Tibial nerve (tissue), 4 donors: ENCODE results near the gene NCK2.

Experiments used
- EP300 ChIP-seq, 2 donors: sonication (generic); formaldehyde crosslinking; IDR thresholded peaks; one replicate each; pipeline ENCODE4 v1.6.1; 2017; ENCODE audit warnings: antibody characterized with exemption in 2 of 2, mild to moderate bottlenecking in 1 of 2
- POLR2A ChIP-seq, 2 donors: fragments of 450-650 bp; IDR thresholded peaks; one replicate each; pipeline ENCODE4 v1.6.1; 2017; ENCODE audit warnings: antibody characterized with exemption in 2 of 2, mild to moderate bottlenecking in 2 of 2, moderate library complexity in 2 of 2
- TF ChIP-seq, protein P1 (sequence below), 5 experiments: fragments of 200-600 bp in 3 of 5; fragments of 450-650 bp in 2 of 5; sonication (generic) in 3 of 5; IDR thresholded peaks; one replicate each; pipeline ENCODE4 v1.5.1; 2016 to 2019; ENCODE audit warnings: antibody characterized with exemption in 5 of 5, mild to moderate bottlenecking in 3 of 5, moderate library complexity in 2 of 5

DNA sequence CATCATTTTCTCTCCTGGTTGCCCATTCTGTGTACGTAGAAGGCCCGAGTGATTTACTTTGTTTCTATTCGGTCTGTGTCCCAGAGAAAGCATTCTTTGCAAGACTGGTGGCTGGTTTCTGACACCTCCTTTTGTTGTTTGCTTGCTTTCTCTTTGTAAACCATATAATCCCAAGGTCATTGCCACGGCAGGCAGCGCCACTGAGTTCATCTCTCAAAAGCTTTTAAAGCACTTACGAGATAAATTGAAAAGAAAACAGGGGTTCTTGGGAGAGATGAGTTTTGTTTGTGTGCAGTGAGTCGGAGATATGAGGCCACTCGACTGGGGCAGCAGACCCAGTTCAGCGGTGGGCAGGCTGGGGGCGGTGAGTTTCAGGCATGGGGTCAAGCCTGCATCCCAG, 137.6 kb downstream of the NCK2 start:
- TF ChIP-seq EP300 (IDR thresholded peaks at IDR 0.05) (no peak), POLR2A (IDR thresholded peaks at IDR 0.05) (no peak)
- TF ChIP-seq, protein P1, sequence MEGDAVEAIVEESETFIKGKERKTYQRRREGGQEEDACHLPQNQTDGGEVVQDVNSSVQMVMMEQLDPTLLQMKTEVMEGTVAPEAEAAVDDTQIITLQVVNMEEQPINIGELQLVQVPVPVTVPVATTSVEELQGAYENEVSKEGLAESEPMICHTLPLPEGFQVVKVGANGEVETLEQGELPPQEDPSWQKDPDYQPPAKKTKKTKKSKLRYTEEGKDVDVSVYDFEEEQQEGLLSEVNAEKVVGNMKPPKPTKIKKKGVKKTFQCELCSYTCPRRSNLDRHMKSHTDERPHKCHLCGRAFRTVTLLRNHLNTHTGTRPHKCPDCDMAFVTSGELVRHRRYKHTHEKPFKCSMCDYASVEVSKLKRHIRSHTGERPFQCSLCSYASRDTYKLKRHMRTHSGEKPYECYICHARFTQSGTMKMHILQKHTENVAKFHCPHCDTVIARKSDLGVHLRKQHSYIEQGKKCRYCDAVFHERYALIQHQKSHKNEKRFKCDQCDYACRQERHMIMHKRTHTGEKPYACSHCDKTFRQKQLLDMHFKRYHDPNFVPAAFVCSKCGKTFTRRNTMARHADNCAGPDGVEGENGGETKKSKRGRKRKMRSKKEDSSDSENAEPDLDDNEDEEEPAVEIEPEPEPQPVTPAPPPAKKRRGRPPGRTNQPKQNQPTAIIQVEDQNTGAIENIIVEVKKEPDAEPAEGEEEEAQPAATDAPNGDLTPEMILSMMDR (IDR thresholded peaks at IDR 0.05) = no peak
